GM23338 (cell line): Measurements from ENCODE around the gene FAM227A. TPM values are rescaled to one million over a fixed set of nuclear protein-coding genes. Genes with fewer than 3 reads are reported as not detected.

Source experiments
- ATAC-seq: fragments of 200-7000 bp; cut with Tn5 transposase; 3 replicates; pipeline ENCODE4 v1.9.1; 2020
- DNase-seq: peaks from one replicate; pipeline ENCODE4 v3.0.0-alpha.2; 2015; ENCODE audit warnings: low spot score
- H2AFZ ChIP-seq: fragments of 200-600 bp; sonication (generic); 2 replicates; pipeline ENCODE4 v1.8.0; 2016; ENCODE audit warnings: antibody characterized with exemption, mild to moderate bottlenecking, moderate library complexity
- H3F3A ChIP-seq: fragments of 200-600 bp; sonication (generic); replicated peaks from 2 replicates; pipeline ENCODE4 v1.8.0; 2017; ENCODE audit warnings: antibody characterized with exemption, mixed run types, low read depth
- H3K27ac ChIP-seq: fragments of 200-600 bp; sonication (generic); 2 replicates; pipeline ENCODE4 v1.6.1; 2016; ENCODE audit warnings: low read depth
- H3K27me3 ChIP-seq: fragments of 200-600 bp; sonication (generic); 2 replicates; pipeline ENCODE4 v1.8.0; 2016; ENCODE audit warnings: mild to moderate bottlenecking, mixed run types, moderate library complexity; ENCODE audit not compliant: insufficient read depth
- H3K36me3 ChIP-seq: fragments of 200-600 bp; sonication (generic); 2 replicates; pipeline ENCODE4 v1.8.0; 2016; ENCODE audit warnings: mild to moderate bottlenecking; ENCODE audit not compliant: insufficient read depth
- H3K4me1 ChIP-seq: fragments of 200-600 bp; sonication (generic); 2 replicates; pipeline ENCODE4 v1.8.0; 2016; ENCODE audit warnings: mild to moderate bottlenecking, moderate library complexity; ENCODE audit not compliant: insufficient read depth
- H3K4me2 ChIP-seq: fragments of 200-600 bp; sonication (generic); 2 replicates; pipeline ENCODE4 v1.7.1; 2017; ENCODE audit warnings: mixed run types
- H3K4me3 ChIP-seq: fragments of 200-600 bp; sonication (generic); 2 replicates; pipeline ENCODE4 v1.6.1; 2016; ENCODE audit warnings: mixed run types
- H3K79me2 ChIP-seq: fragments of 200-600 bp; sonication (generic); replicated peaks from 2 replicates; pipeline ENCODE4 v1.8.0; 2017; ENCODE audit warnings: mild to moderate bottlenecking; ENCODE audit not compliant: insufficient read depth
- H3K9me2 ChIP-seq: fragments of 200-600 bp; sonication (generic); 2 replicates; pipeline ENCODE4 v1.8.0; 2017; ENCODE audit not compliant: insufficient read depth
- H4K20me1 ChIP-seq: fragments of 200-600 bp; sonication (generic); replicated peaks from 2 replicates; pipeline ENCODE4 v1.8.0; 2017; ENCODE audit warnings: mild to moderate bottlenecking; ENCODE audit not compliant: insufficient read depth
- H3K27ac Mint-ChIP-seq: 2 replicates; pipeline ENCODE4 v1.8.0; 2020; ENCODE audit warnings: inconsistent platforms, mild to moderate bottlenecking, moderate library complexity, mixed read lengths
- H3K27me3 Mint-ChIP-seq: 3 replicates; pipeline ENCODE4 v1.8.0; 2022; ENCODE audit warnings: low read depth, mild to moderate bottlenecking, moderate library complexity, mixed read lengths, inconsistent platforms; ENCODE audit not compliant: insufficient read depth, poor library complexity
- H3K36me3 Mint-ChIP-seq: 3 replicates; pipeline ENCODE4 v1.8.0; 2021; ENCODE audit warnings: low read depth, mild to moderate bottlenecking, inconsistent platforms, moderate library complexity, mixed read lengths
- H3K4me1 Mint-ChIP-seq: 3 replicates; pipeline ENCODE4 v1.8.0; 2020; ENCODE audit warnings: mild to moderate bottlenecking, inconsistent platforms, mixed read lengths
- H3K4me3 Mint-ChIP-seq: 3 replicates; pipeline ENCODE4 v1.8.0; 2021; ENCODE audit warnings: moderate library complexity, mild to moderate bottlenecking, inconsistent platforms, mixed read lengths
- H3K9me3 Mint-ChIP-seq: 3 replicates; pipeline ENCODE4 v1.8.0; 2020; ENCODE audit warnings: moderate library complexity, mild to moderate bottlenecking, inconsistent platforms, mixed read lengths
- CREB1 ChIP-seq: fragments of 250-450 bp; sonication (Bioruptor Pico); IDR thresholded peaks from 2 replicates; pipeline ENCODE4 v1.5.0; 2020; ENCODE audit warnings: low read depth, mild to moderate bottlenecking, moderate library complexity
- CTCF ChIP-seq, 2 experiments: fragments of 200-600 bp in 1 of 2; sonication (generic) in 1 of 2; conservative IDR thresholded peaks; 2 replicates each; pipeline versions ENCODE4 v1.5.1 to v1.6.1; 2016 to 2017; ENCODE audit warnings: antibody characterized with exemption in 2 of 2, low read depth in 2 of 2, mild to moderate bottlenecking in 2 of 2, moderate library complexity in 1 of 2
- EZH2 ChIP-seq: fragments of 200-600 bp; sonication (generic); IDR thresholded peaks from one replicate; pipeline ENCODE4 v1.8.0; 2017; ENCODE audit warnings: antibody characterized with exemption, mild to moderate bottlenecking, low read depth; ENCODE audit not compliant: unreplicated experiment
- EZH2phosphoT487 ChIP-seq: fragments of 200-600 bp; sonication (generic); IDR thresholded peaks from one replicate; pipeline ENCODE4 v1.8.1; 2018; ENCODE audit warnings: antibody characterized with exemption; ENCODE audit not compliant: unreplicated experiment
- JUNB ChIP-seq: IDR thresholded peaks from one replicate; pipeline ENCODE4 v1.6.1; 2016; ENCODE audit warnings: antibody characterized with exemption; ENCODE audit not compliant: unreplicated experiment
- POLR2AphosphoS5 ChIP-seq: IDR thresholded peaks from 2 replicates; pipeline ENCODE4 v1.6.1; 2016; ENCODE audit warnings: antibody characterized with exemption, low read depth
- ZNF114 ChIP-seq: fragments of 250-450 bp; sonication (Bioruptor Pico); IDR thresholded peaks from 2 replicates; pipeline ENCODE4 v1.5.0; 2020; ENCODE audit warnings: mild to moderate bottlenecking, moderate library complexity
- ZNF331 ChIP-seq: fragments of 250-450 bp; sonication (Bioruptor Pico); IDR thresholded peaks from 2 replicates; pipeline ENCODE4 v1.5.0; 2020; ENCODE audit warnings: low read depth, mild to moderate bottlenecking, moderate library complexity
- ZNF462 ChIP-seq: fragments of 250-450 bp; sonication (Bioruptor Pico); IDR thresholded peaks from 2 replicates; pipeline ENCODE4 v1.5.0; 2020; ENCODE audit warnings: mild to moderate bottlenecking, moderate library complexity
- polyA plus RNA-seq: library from polyadenylated mRNA; unstranded; fragments of >200 nt; fragmentation: Nextera tagmentation; extraction: Ambion mirVana; gene quantifications from 2 replicates; pipeline ENCODE4 v1.2.1, GENCODE V29; 2016
- total RNA-seq: library from RNA; depleted of rRNA; stranded (reverse); fragments of >200 nt; shearing (Covaris generic); gene quantifications from 2 replicates; pipeline ENCODE4 v1.2.3, GENCODE V29; 2014

FAM227A gene
- total and polyA plus RNA-seq, 2 experiments from 2014 or later = 5.8 to 11.0 TPM

GRCh38 chr22:38694049-38694448 lies 37.9 kb upstream of the FAM227A start:
- no peak overlapping the region for H3K4me2 ChIP-seq
- no peaks in the 10 kb centered on the region for H3K9me2 ChIP-seq
- Mint-ChIP-seq H3K27ac (no peak overlapping the region; the same call in 1 of the 2 replicates), H3K27me3 (peaks cover 5% of the 10 kb centered on the region), H3K9me3 (no peaks in the 10 kb centered on the region), H3K4me3 (no peak overlapping the region), H3K36me3 (peaks cover 15% of the 10 kb centered on the region), H3K4me1 (peaks cover 16% of the 10 kb centered on the region)
- ATAC-seq (no peak), DNase-seq (no peak)
- no peak overlapping the region for H3K4me3 ChIP-seq
- no peaks in the 10 kb centered on the region; the same call in 1 of the 2 replicates for H3K36me3 ChIP-seq
- H3K79me2 ChIP-seq = peaks cover 43% of the 10 kb centered on the region
- no peak overlapping the region for H2AFZ ChIP-seq
- H4K20me1 ChIP-seq = peaks cover 35% of the 10 kb centered on the region
- no peak overlapping the region for H3K27ac ChIP-seq
- H3F3A ChIP-seq = no peaks in the 10 kb centered on the region
- peaks cover 15% of the 10 kb centered on the region for H3K4me1 ChIP-seq
- TF ChIP-seq JUNB = no peak
- TF ChIP-seq POLR2AphosphoS5 = no peak
- no peak for TF ChIP-seq EZH2
- no peak for TF ChIP-seq ZNF331 (CRISPR knock-in tag)
- no peak for TF ChIP-seq ZNF462 (CRISPR knock-in tag)
- no peak for TF ChIP-seq CREB1 (CRISPR knock-in tag)
- no peak for TF ChIP-seq ZNF114 (CRISPR knock-in tag)
- TF ChIP-seq EZH2phosphoT487 = no peak
- no peak for TF ChIP-seq CTCF (conservative IDR thresholded peaks at IDR 0.05; ENCODE audit: low read depth in 2 of 2)
- no peaks in the 10 kb centered on the region for H3K27me3 ChIP-seq
